Sigmoid colon (tissue), 7 donors: ENCODE measurements around the gene WDR53. TPM values are rescaled to one million over a fixed set of nuclear protein-coding genes. Genes with fewer than 3 reads are reported as not detected.

Experiments
- DNase-seq: peaks from one replicate; pipeline ENCODE4 v3.0.0-alpha.2; 2019
- H3K27ac ChIP-seq, 4 donors: fragments of 200-600 bp; sonication (generic); one replicate each; pipeline ENCODE4 v1.5.1; 2016 to 2019; ENCODE audit warnings: mild to moderate bottlenecking in 1 of 4
- H3K27me3 ChIP-seq, 3 donors: fragments of 200-600 bp; sonication (generic); one replicate each; pipeline ENCODE4 v1.5.1; 2019; ENCODE audit warnings: mild to moderate bottlenecking in 1 of 3
- H3K36me3 ChIP-seq, 4 donors: fragments of 200-600 bp; sonication (generic); one replicate each; pipeline ENCODE4 v1.5.1; 2016 to 2019
- H3K4me1 ChIP-seq, 4 donors: fragments of 200-600 bp; sonication (generic); one replicate each; pipeline ENCODE4 v1.5.1; 2017 to 2019
- H3K4me3 ChIP-seq, 4 donors: fragments of 200-600 bp; sonication (generic); one replicate each; pipeline ENCODE4 v1.5.1; 2017 to 2019; ENCODE audit warnings: mild to moderate bottlenecking in 2 of 4, moderate library complexity in 1 of 4
- H3K9me3 ChIP-seq, 4 donors: fragments of 200-600 bp in 3 of 4; sonication (generic) in 3 of 4; one replicate each; pipeline versions ENCODE4 v1.5.1 to v1.6.1; 2013 to 2019
- EP300 ChIP-seq, 4 donors: sonication (generic); formaldehyde crosslinking; IDR thresholded peaks; one replicate each; pipeline ENCODE4 v1.6.1; 2017; ENCODE audit warnings: antibody characterized with exemption in 4 of 4
- POLR2A ChIP-seq, 2 donors: fragments of 450-650 bp; IDR thresholded peaks; one replicate each; pipeline ENCODE4 v1.6.1; 2016; ENCODE audit warnings: antibody characterized with exemption in 2 of 2, mild to moderate bottlenecking in 2 of 2, moderate library complexity in 2 of 2
- POLR2AphosphoS5 ChIP-seq, 4 donors: sonication (generic); formaldehyde crosslinking; IDR thresholded peaks; one replicate each; pipeline ENCODE4 v1.6.1; 2017; ENCODE audit warnings: antibody characterized with exemption in 4 of 4
- WGBS, 2 donors: extraction: QIAGEN DNeasy Blood & Tissue Kit; methylation state at CpG; one replicate each; pipeline ENCODE4 v1.1.7; 2013; 5-methylcytosine and 5-hydroxymethylcytosine counted together
- intact Hi-C: fragments of 100-400 bp; cut with DNase I; formaldehyde crosslinking; loops from one replicate; pipeline ENCODE4 v1.15.1; 2023
- polyA plus RNA-seq, 3 donors: library from polyadenylated mRNA; stranded (reverse); fragments of 200-250 nt; gene quantifications; one replicate each; pipeline ENCODE4 v1.2.3, GENCODE V29; 2013
- total RNA-seq, 4 donors: library from RNA; depleted of rRNA; stranded (reverse); fragments of >200 nt; gene quantifications; one replicate each; pipeline ENCODE4 v1.1.0, GENCODE V29; 2016
- TF ChIP-seq, protein P1 (sequence below), 4 experiments: fragments of 450-650 bp in 3 of 4; fragments of 200-600 bp in 1 of 4; IDR thresholded peaks; one replicate each; pipeline ENCODE4 v1.5.1; 2016 to 2019; ENCODE audit warnings: antibody characterized with exemption in 4 of 4, mild to moderate bottlenecking in 3 of 4, moderate library complexity in 2 of 4
- donor health status: healthy with polysubstance abuse.
- donor health status: Bipolar disorder and iron deficiency.
- donor health status: healthy.

The WDR53 gene
- total and polyA plus RNA-seq, 7 donors = 2.9 to 11.4 (median 6.2) TPM

DNA sequence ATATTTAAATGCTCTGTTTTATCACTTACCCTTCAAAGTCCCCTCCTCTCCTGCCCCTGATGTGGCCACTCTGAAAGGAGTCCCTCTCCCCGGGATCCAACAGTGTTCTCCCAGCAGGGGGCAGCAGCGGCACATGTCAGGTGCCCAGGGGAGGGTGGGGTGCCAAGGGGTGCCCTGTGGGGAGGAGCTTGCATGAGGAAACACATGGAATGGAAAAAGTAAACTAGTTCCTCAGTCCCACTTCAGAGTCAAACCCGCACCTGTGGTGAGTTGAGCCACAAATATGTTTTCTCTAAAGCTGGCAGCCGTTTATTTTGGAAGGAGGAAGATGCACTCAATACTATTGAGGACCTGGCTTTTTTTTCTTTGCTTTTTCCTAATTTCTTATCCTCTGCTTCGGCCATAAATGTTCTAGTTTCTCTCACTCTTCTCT, 41.0 kb upstream of the WDR53 start:
- no peaks in the 10 kb centered on the region for H3K36me3 ChIP-seq
- DNase-seq = peak; percentile 94
- no peaks in the 10 kb centered on the region for H3K27me3 ChIP-seq
- 9 to 13% methylated on average over 5 of the region's 5 CpGs for WGBS, 2 donors
- peaks cover 0 to 22% (median 15%) of the 10 kb centered on the region in 4 donors for H3K4me1 ChIP-seq
- TF ChIP-seq EP300 (IDR thresholded peaks at IDR 0.05) (no peak), POLR2A (IDR thresholded peaks at IDR 0.05) (no peak), POLR2AphosphoS5 (IDR thresholded peaks at IDR 0.05) (peak in 2 of 4 donors; percentile 11 to 18)
- TF ChIP-seq, protein P1, sequence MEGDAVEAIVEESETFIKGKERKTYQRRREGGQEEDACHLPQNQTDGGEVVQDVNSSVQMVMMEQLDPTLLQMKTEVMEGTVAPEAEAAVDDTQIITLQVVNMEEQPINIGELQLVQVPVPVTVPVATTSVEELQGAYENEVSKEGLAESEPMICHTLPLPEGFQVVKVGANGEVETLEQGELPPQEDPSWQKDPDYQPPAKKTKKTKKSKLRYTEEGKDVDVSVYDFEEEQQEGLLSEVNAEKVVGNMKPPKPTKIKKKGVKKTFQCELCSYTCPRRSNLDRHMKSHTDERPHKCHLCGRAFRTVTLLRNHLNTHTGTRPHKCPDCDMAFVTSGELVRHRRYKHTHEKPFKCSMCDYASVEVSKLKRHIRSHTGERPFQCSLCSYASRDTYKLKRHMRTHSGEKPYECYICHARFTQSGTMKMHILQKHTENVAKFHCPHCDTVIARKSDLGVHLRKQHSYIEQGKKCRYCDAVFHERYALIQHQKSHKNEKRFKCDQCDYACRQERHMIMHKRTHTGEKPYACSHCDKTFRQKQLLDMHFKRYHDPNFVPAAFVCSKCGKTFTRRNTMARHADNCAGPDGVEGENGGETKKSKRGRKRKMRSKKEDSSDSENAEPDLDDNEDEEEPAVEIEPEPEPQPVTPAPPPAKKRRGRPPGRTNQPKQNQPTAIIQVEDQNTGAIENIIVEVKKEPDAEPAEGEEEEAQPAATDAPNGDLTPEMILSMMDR (IDR thresholded peaks at IDR 0.05) = peak; percentile 77 to 93 (median 82)
- no peak overlapping the region for H3K4me3 ChIP-seq
- H3K9me3 ChIP-seq = no peaks in the 10 kb centered on the region
- H3K27ac ChIP-seq = peak overlapping the region in 3 of 4 donors; percentile 7 to 67 (median 52)
- intact Hi-C loops = loop anchor here (1.0 kb wide), 1 partner anchor 76 kb away; no protein-coding TSS in a partner anchor

DNA sequence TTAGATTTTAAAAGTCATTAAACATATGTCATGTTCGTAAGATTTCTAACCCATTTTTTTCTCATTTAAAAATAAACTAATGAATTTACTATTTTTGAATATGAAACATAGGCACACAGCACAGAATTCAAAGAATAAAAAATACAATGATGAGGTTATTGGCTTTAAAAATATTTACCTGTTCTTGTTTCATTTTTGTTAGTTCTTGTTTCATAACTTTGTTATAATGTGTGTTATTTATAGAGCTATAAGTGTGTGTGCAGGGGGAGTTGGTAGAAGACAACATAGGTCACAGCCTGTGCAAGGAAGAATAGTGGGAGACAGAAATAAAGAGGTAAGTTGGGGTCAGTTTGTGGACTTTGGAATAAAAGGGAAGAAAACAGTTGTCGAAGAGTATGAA, 40.3 kb upstream of the WDR53 start:
- Histone ChIP-seq H3K27ac (no peak overlapping the region), H3K4me3 (no peak overlapping the region), H3K9me3 (no peaks in the 10 kb centered on the region), H3K4me1 (peaks cover 0 to 22% (median 15%) of the 10 kb centered on the region in 4 donors), H3K27me3 (no peaks in the 10 kb centered on the region), H3K36me3 (no peaks in the 10 kb centered on the region)
- no peak for DNase-seq
- intact Hi-C loops = loop anchor here (1.0 kb wide), 1 partner anchor 77 kb away; no protein-coding TSS in a partner anchor
- WGBS, 2 donors = 90 to 93% methylated on average over 2 of the region's 2 CpGs
- no peak for TF ChIP-seq EP300 (IDR thresholded peaks at IDR 0.05)
- TF ChIP-seq POLR2AphosphoS5 (IDR thresholded peaks at IDR 0.05) = no peak
- TF ChIP-seq POLR2A (IDR thresholded peaks at IDR 0.05) = no peak
- TF ChIP-seq, protein P1 (IDR thresholded peaks at IDR 0.05) = no peak

DNA sequence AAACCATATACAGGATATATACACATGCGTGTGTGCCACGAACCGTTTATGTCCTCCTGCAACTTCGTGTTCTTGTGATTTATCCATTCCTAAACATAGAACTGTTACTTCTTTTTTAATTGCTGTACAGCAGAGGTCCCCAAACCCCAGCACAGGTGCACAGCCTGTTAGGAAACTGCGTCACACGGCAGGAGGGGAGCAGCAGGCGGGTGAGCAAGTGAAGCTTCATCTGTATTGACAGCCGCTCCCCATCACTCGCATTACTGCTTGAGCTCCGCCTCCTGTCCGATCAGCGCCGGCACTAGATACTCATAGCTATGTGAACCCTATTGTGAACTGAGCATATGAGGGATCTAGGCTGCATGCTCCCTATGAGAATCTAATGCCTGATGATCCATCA, 36.2 kb upstream of the WDR53 start:
- no peak overlapping the region for H3K27ac ChIP-seq
- intact Hi-C loops = no loop called here
- WGBS, 2 donors = 35 to 36% methylated on average over 13 of the region's 13 CpGs
- no peak for DNase-seq
- H3K4me1 ChIP-seq = peaks cover 0 to 3% (median under 1%) of the 10 kb centered on the region in 4 donors
- TF ChIP-seq POLR2A (IDR thresholded peaks at IDR 0.05) (no peak), POLR2AphosphoS5 (IDR thresholded peaks at IDR 0.05) (no peak)
- no peaks in the 10 kb centered on the region for H3K36me3 ChIP-seq
- no peak overlapping the region for H3K4me3 ChIP-seq
- H3K27me3 ChIP-seq = no peaks in the 10 kb centered on the region
- H3K9me3 ChIP-seq = no peaks in the 10 kb centered on the region

DNA sequence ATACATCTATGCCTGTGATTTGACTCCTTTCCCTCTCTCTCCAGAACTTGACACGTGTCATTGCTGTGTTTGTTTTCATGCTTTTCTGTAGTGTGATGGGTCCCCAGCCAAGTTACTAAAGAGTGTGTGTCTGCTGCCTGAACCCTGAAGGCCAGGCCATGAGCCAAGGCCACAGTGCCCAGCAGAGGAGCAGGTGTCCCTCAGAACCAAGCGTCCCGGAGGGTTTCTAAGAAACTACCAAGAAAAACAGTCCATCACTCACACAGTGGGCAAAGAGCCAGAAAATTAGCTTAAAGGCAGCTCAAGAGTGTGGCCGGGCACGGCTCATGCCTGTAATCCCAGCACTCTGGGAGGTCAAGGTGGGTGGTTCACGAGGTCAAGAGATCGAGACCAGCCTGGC, 35.3 kb upstream of the WDR53 start:
- Histone ChIP-seq H3K9me3 (no peaks in the 10 kb centered on the region), H3K4me1 (no peaks in the 10 kb centered on the region), H3K4me3 (no peak overlapping the region), H3K27ac (no peak overlapping the region), H3K27me3 (no peaks in the 10 kb centered on the region), H3K36me3 (no peaks in the 10 kb centered on the region)
- TF ChIP-seq EP300 (IDR thresholded peaks at IDR 0.05) = no peak
- no peak for TF ChIP-seq POLR2A (IDR thresholded peaks at IDR 0.05)
- no peak for TF ChIP-seq POLR2AphosphoS5 (IDR thresholded peaks at IDR 0.05)
- TF ChIP-seq, protein P1 (IDR thresholded peaks at IDR 0.05) = no peak
- DNase-seq = no peak
- intact Hi-C loops = no loop called here
- WGBS, 2 donors = 62 to 75% methylated on average over 7 of the region's 7 CpGs

DNA sequence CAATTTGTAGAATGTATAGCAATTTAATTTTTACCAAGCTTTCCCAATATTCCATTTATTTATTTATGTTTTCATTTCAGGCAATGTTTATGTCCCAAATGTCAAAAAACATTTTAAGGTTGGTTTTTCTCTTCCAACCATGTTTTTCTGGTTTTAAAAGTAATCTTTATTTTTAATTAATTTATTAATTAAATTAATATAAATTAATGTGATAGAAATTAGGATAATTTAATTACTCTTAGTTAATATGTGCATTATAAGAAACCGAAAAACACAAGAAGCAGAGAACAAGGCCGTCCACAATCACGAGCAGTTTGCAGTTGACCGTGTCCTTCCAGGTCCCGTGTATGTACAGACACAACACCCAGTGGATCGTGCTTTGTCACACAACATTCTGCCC, 34.3 kb upstream of the WDR53 start:
- Histone ChIP-seq H3K9me3 (no peaks in the 10 kb centered on the region), H3K27me3 (no peaks in the 10 kb centered on the region), H3K4me1 (peaks cover 0 to 6% (median 2%) of the 10 kb centered on the region in 4 donors), H3K27ac (no peak overlapping the region), H3K36me3 (no peaks in the 10 kb centered on the region), H3K4me3 (no peak overlapping the region)
- no peak for DNase-seq
- intact Hi-C loops = no loop called here
- WGBS, 2 donors = 93 to 94% methylated on average over 6 of the region's 6 CpGs
- TF ChIP-seq, protein P1 (IDR thresholded peaks at IDR 0.05) = no peak
- TF ChIP-seq EP300 (IDR thresholded peaks at IDR 0.05) (no peak), POLR2A (IDR thresholded peaks at IDR 0.05) (no peak), POLR2AphosphoS5 (IDR thresholded peaks at IDR 0.05) (no peak)
